OCI-LY7 (cell line): ENCODE measurements around the gene GH1. TPM values are rescaled to one million over a fixed set of nuclear protein-coding genes. Genes with fewer than 3 reads are reported as not detected.

Experiments
- BruUV-seq: library from RNA; stranded (reverse); fragments of 400-500 nt; replicated peaks from 2 replicates; lab custom pipeline; 2021; lab: Mats Ljungman, UMichigan
- CTCF ChIA-PET: fragments of 300-600 bp; sonication (Branson Sonifier 250); formaldehyde crosslinking; loops from one replicate; lab custom pipeline; 2022; ENCODE audit warnings: antibody characterized with exemption; ENCODE audit not compliant: unreplicated experiment; lab: Charles Lee
- POLR2A ChIA-PET: fragments of 300-600 bp; sonication (Branson Sonifier 250); formaldehyde crosslinking; loops from one replicate; lab custom pipeline; 2022; ENCODE audit warnings: antibody characterized with exemption; lab: Charles Lee
- DNase-seq: peaks from one replicate; pipeline ENCODE4 v3.0.0-alpha.2; 2015; ENCODE audit warnings: low spot score
- H2AFZ ChIP-seq: fragments of 200-600 bp; sonication (generic), shearing (Covaris generic); 2 replicates; pipeline ENCODE4 v1.6.1; 2014; ENCODE audit warnings: mild to moderate bottlenecking, antibody characterized with exemption, low read length, moderate library complexity
- H3K27ac ChIP-seq: fragments of 200-600 bp; sonication (generic); 2 replicates; pipeline ENCODE4 v1.5.1; 2014; ENCODE audit warnings: mixed run types, low read depth, mild to moderate bottlenecking, moderate library complexity, low read length, inconsistent platforms; ENCODE audit not compliant: poor library complexity, severe bottlenecking
- H3K36me3 ChIP-seq: fragments of 200-600 bp; sonication (generic); 2 replicates; pipeline ENCODE4 v1.6.1; 2014; ENCODE audit warnings: mild to moderate bottlenecking, antibody characterized with exemption, low read length, moderate library complexity, mixed read lengths; ENCODE audit not compliant: insufficient read depth
- H3K4me1 ChIP-seq: fragments of 200-600 bp; sonication (generic); 2 replicates; pipeline ENCODE4 v1.5.1; 2014; ENCODE audit warnings: mild to moderate bottlenecking, low read length; ENCODE audit not compliant: insufficient read depth, poor library complexity, severe bottlenecking
- H3K4me2 ChIP-seq: fragments of 200-600 bp; sonication (generic); 2 replicates; pipeline ENCODE4 v1.6.1; 2014; ENCODE audit warnings: mild to moderate bottlenecking, low read length
- H3K4me3 ChIP-seq: fragments of 200-600 bp; sonication (generic); 2 replicates; pipeline ENCODE4 v1.5.1; 2014; ENCODE audit warnings: mild to moderate bottlenecking, low read depth, low read length; ENCODE audit not compliant: poor library complexity, severe bottlenecking
- H3K79me2 ChIP-seq: fragments of 200-600 bp; sonication (generic); 2 replicates; pipeline ENCODE4 v1.6.1; 2016; ENCODE audit warnings: low read depth, mild to moderate bottlenecking, low read length, moderate library complexity, mixed read lengths; ENCODE audit not compliant: insufficient read depth
- H3K9me2 ChIP-seq: fragments of 200-600 bp; sonication (generic); 2 replicates; pipeline ENCODE4 v1.6.1; 2016; ENCODE audit warnings: mild to moderate bottlenecking, low read length, mixed read lengths; ENCODE audit not compliant: insufficient read depth
- H3K9me3 ChIP-seq: fragments of 200-600 bp; sonication (generic); 2 replicates; pipeline ENCODE4 v1.6.1; 2014; ENCODE audit warnings: mild to moderate bottlenecking, mixed run types, low read length, mixed read lengths
- H4K20me1 ChIP-seq: fragments of 200-600 bp; sonication (generic); 2 replicates; pipeline ENCODE4 v1.6.1; 2014; ENCODE audit warnings: mild to moderate bottlenecking, antibody characterized with exemption, low read length, moderate library complexity, mixed read lengths; ENCODE audit not compliant: insufficient read depth
- EZH2phosphoT487 ChIP-seq: fragments of 200-600 bp; sonication (generic); IDR thresholded peaks from 2 replicates; pipeline ENCODE4 v1.6.1; 2018; ENCODE audit warnings: low read depth, borderline replicate concordance, mild to moderate bottlenecking, mixed run types, antibody characterized with exemption, low read length, moderate library complexity, mixed read lengths
- intact Hi-C: fragments of 100-400 bp; cut with micrococcal nuclease; formaldehyde crosslinking; loops from one replicate; pipeline ENCODE4 v1.10.0; 2022; ENCODE audit not compliant: unreplicated experiment
- total RNA-seq, 2 experiments: library from RNA; depleted of rRNA in 1 of 2; stranded (reverse); fragments of >200 nt in 1 of 2; shearing (Covaris generic) in 1 of 2; gene quantifications; 2 replicates each; pipeline ENCODE4 v1.2.3, GENCODE V29; 2014 to 2022
- TF ChIP-seq, protein P1 (sequence below): fragments of 200-600 bp; sonication (generic); conservative IDR thresholded peaks from 2 replicates; pipeline ENCODE4 v1.5.1; 2014; ENCODE audit warnings: mild to moderate bottlenecking, antibody characterized with exemption, low read length, moderate library complexity, mixed read lengths

GH1 gene
- total RNA-seq, 2 experiments from 2014 or later, result 4.3 TPM; not detected in 1

DNA sequence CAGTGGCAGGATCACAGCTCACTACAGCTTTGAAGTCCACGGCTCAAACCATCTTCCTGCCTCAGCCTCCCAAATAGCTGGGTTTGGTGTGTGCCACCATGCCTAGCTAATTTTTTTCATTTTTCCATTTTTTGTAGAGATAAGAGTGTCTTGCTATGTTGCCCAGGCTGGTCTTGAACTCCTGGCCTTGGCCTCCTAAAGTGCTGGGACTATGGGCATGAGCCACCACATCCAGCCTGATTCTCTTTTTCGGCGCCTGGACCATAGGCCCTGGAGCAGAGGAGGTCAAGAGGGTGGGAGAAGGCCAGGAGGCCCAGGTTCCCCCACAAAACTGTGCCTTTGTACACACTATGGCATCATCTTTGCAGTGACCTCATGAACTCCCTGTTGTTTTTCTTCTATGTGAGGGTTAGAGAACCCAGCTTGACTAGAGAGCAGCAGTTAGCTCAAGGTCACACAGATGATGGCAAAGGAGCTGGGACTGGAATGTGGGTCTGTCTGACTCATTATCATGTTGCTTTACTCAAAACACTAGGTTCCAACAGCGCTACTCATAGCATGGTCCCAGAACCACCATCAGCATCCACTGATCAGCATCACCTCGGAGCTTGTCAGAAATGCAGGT, 37.8 kb upstream of the GH1 start:
- ChIA-PET POLR2A (interaction anchor here (1.1 kb wide), 1 partner anchor 22 kb away, joined by 5 read pairs; no protein-coding TSS in a partner anchor), CTCF (interaction anchor here (0.6 to 2.2 kb wide), 2 partner anchors 37 to 254 kb away, joined by 3 to 17 read pairs; partner anchors contain the start of gene GH1)
- Histone ChIP-seq H2AFZ (no peak overlapping the region), H3K9me3 (no peaks in the 10 kb centered on the region), H3K27ac (no peak overlapping the region), H3K9me2 (no peaks in the 10 kb centered on the region), H3K4me2 (no peak overlapping the region), H3K4me1 (peaks cover 43% of the 10 kb centered on the region), H3K79me2 (no peaks in the 10 kb centered on the region), H3K36me3 (no peaks in the 10 kb centered on the region), H4K20me1 (no peaks in the 10 kb centered on the region), H3K4me3 (no peak overlapping the region)
- DNase-seq, result no peak
- TF ChIP-seq, protein P1, sequence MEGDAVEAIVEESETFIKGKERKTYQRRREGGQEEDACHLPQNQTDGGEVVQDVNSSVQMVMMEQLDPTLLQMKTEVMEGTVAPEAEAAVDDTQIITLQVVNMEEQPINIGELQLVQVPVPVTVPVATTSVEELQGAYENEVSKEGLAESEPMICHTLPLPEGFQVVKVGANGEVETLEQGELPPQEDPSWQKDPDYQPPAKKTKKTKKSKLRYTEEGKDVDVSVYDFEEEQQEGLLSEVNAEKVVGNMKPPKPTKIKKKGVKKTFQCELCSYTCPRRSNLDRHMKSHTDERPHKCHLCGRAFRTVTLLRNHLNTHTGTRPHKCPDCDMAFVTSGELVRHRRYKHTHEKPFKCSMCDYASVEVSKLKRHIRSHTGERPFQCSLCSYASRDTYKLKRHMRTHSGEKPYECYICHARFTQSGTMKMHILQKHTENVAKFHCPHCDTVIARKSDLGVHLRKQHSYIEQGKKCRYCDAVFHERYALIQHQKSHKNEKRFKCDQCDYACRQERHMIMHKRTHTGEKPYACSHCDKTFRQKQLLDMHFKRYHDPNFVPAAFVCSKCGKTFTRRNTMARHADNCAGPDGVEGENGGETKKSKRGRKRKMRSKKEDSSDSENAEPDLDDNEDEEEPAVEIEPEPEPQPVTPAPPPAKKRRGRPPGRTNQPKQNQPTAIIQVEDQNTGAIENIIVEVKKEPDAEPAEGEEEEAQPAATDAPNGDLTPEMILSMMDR, result no peak
- no peak for TF ChIP-seq EZH2phosphoT487
- intact Hi-C loops, result no loop called here
- BruUV-seq, result no TSS peak

DNA sequence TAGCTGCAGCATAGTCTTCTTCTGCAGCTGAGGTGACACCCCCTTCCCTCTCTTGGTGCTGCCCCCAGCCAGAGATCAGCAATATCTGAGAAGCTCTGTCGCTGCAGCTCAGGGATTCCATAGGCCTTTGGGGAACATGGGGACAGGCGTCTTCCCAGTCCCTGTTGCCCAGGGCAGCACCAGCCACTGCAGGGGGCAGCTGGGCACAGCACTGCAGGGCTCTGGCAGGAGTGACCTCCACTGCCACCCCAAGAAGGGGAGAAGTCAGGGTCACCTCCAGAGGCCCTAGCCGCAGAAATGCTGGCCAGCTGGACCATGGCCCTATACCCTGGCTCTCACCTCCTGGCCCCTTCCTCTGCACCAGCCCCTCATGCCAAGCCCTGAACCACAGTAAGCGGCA, 37.2 kb upstream of the GH1 start:
- Histone ChIP-seq H3K4me1 (peaks cover 42% of the 10 kb centered on the region), H3K79me2 (no peaks in the 10 kb centered on the region), H3K9me3 (no peaks in the 10 kb centered on the region), H4K20me1 (no peaks in the 10 kb centered on the region), H3K27ac (no peak overlapping the region), H2AFZ (no peak overlapping the region), H3K4me3 (no peak overlapping the region), H3K4me2 (no peak overlapping the region), H3K9me2 (no peaks in the 10 kb centered on the region), H3K36me3 (no peaks in the 10 kb centered on the region)
- TF ChIP-seq, protein P1, result no peak
- no peak for TF ChIP-seq EZH2phosphoT487
- no TSS peak for BruUV-seq
- ChIA-PET POLR2A (interaction anchor here (1.1 kb wide), 1 partner anchor 22 kb away, joined by 5 read pairs; no protein-coding TSS in a partner anchor), CTCF (interaction anchor here (0.6 to 2.2 kb wide), 2 partner anchors 36 to 254 kb away, joined by 3 to 17 read pairs; partner anchors contain the start of gene GH1)
- intact Hi-C loops, result loop anchor here (2.0 kb wide), 2 partner anchors 35 to 177 kb away; no protein-coding TSS in a partner anchor
- DNase-seq, result no peak
